GM12801 (cell line): ENCODE measurements around the gene TAF1.

Experiments used
- CTCF ChIP-seq: IDR thresholded peaks from one replicate; pipeline ENCODE4 v1.5.1; 2011; ENCODE audit warnings: control low read depth; ENCODE audit not compliant: insufficient read length; ENCODE audit errors: extremely low read depth

Gene TAF1

GRCh38 chrX:71366674-71367256 lies 608 bp downstream of the TAF1 start:
- no peak for TF ChIP-seq CTCF

- no peak for TF ChIP-seq CTCF
These were observed 1.2 kb downstream of the TAF1 start for GRCh38 chrX:71367396-71367795.

GRCh38 chrX:71372388-71372787 lies 6.2 kb downstream of the TAF1 start:
- TF ChIP-seq CTCF: no peak

- TF ChIP-seq CTCF: no peak
These were observed 12.6 kb downstream of the TAF1 start for GRCh38 chrX:71378732-71379131.

- no peak for TF ChIP-seq CTCF
These were observed 27.8 kb downstream of the TAF1 start for GRCh38 chrX:71393919-71394318.

GRCh38 chrX:71396576-71396975 lies 30.4 kb downstream of the TAF1 start:
- TF ChIP-seq CTCF: no peak

- TF ChIP-seq CTCF: no peak
These were observed 34.6 kb downstream of the TAF1 start for GRCh38 chrX:71400710-71401109.

- no peak for TF ChIP-seq CTCF
These were observed 54.5 kb downstream of the TAF1 start for GRCh38 chrX:71420686-71421085.
